Measurements from ENCODE around the gene STPG1.

The STPG1 gene

DNA sequence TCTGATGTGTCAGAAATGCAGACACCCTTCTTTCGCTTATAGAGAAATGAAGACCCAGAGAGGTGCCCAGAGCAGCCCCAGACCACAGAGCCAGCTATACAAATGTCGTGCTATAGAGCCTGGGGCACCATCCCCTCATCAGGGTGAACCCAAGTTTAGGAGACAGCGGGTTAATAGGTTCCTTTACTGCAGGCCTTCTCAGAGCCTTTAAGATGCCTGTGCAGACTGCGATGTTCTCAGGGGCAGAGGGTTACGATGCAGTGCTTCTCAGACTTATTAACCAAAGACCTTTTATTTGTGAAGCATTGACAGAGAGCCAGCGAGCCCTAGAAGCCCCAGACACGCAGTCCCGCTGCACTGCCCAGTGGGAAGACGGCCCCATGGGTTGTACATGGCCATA, 46.9 kb downstream of the STPG1 start:
- H3K27ac ChIP-seq (replicated peaks), result no peak overlapping the region
- no peak for DNase-seq (ENCODE audit: low read depth in 1 of 2, low spot score in 1 of 2)
- no peaks in the 10 kb centered on the region for H3K27me3 ChIP-seq (ENCODE audit: insufficient read depth, poor library complexity, severe bottlenecking)
- no peak overlapping the region for H3K4me3 ChIP-seq (replicated peaks; ENCODE audit: insufficient read depth, low read length)
- TF ChIP-seq, protein P1, sequence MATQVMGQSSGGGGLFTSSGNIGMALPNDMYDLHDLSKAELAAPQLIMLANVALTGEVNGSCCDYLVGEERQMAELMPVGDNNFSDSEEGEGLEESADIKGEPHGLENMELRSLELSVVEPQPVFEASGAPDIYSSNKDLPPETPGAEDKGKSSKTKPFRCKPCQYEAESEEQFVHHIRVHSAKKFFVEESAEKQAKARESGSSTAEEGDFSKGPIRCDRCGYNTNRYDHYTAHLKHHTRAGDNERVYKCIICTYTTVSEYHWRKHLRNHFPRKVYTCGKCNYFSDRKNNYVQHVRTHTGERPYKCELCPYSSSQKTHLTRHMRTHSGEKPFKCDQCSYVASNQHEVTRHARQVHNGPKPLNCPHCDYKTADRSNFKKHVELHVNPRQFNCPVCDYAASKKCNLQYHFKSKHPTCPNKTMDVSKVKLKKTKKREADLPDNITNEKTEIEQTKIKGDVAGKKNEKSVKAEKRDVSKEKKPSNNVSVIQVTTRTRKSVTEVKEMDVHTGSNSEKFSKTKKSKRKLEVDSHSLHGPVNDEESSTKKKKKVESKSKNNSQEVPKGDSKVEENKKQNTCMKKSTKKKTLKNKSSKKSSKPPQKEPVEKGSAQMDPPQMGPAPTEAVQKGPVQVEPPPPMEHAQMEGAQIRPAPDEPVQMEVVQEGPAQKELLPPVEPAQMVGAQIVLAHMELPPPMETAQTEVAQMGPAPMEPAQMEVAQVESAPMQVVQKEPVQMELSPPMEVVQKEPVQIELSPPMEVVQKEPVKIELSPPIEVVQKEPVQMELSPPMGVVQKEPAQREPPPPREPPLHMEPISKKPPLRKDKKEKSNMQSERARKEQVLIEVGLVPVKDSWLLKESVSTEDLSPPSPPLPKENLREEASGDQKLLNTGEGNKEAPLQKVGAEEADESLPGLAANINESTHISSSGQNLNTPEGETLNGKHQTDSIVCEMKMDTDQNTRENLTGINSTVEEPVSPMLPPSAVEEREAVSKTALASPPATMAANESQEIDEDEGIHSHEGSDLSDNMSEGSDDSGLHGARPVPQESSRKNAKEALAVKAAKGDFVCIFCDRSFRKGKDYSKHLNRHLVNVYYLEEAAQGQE (IDR thresholded peaks at IDR 0.05; ENCODE audit: insufficient replicate concordance, low read depth), result no peak
- TF ChIP-seq GABPA (IDR thresholded peaks at IDR 0.05; ENCODE audit: low read depth), result no peak
- TF ChIP-seq POLR2AphosphoS5 (IDR thresholded peaks at IDR 0.05; ENCODE audit: low read depth), result no peak

DNA sequence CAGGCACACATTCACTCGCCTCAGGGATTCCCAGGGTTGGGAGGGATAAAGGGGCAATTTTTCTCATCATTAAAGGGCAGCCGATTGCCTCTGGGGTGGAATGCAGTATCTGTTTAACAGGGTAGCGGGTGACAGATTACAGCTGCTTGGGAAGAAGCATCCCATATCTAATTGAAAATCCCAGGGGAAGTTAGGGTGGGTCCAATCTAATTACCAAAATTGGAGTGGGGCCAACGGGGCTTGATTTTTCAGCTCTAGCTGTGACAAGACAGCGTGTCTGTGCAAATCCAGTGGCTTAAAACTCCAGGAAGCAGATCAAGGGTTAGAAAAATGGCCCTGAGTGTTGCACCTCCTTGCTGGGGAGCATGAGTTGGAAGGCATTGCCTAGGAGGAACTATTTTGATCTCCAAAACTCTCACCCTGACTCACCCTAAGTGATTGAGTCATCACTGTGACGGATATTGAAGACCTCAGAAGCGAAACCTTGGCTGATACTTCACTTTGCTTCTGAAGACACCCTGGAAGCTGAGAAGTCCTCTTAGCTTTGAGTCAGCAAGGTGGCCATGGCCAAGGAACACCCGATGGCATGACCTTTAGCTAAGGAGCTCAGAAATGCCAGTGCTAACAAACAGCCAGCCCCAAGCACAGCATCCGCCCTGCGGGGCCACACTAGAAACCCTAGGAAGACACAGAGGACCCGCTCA, 48.5 kb downstream of the STPG1 start:
- Histone ChIP-seq H3K27me3 (ENCODE audit: insufficient read depth, poor library complexity, severe bottlenecking) (no peaks in the 10 kb centered on the region), H3K27ac (replicated peaks) (no peak overlapping the region), H3K4me3 (replicated peaks; ENCODE audit: insufficient read depth, low read length) (no peak overlapping the region)
- DNase-seq (ENCODE audit: low read depth in 1 of 2, low spot score in 1 of 2), result peak; percentile 37 to 65
- TF ChIP-seq POLR2AphosphoS5 (IDR thresholded peaks at IDR 0.05; ENCODE audit: low read depth) (no peak), SPI1 (IDR thresholded peaks at IDR 0.05; ENCODE audit: borderline replicate concordance, low read depth) (no peak), GABPA (IDR thresholded peaks at IDR 0.05; ENCODE audit: low read depth) (no peak)
- TF ChIP-seq, protein P2, sequence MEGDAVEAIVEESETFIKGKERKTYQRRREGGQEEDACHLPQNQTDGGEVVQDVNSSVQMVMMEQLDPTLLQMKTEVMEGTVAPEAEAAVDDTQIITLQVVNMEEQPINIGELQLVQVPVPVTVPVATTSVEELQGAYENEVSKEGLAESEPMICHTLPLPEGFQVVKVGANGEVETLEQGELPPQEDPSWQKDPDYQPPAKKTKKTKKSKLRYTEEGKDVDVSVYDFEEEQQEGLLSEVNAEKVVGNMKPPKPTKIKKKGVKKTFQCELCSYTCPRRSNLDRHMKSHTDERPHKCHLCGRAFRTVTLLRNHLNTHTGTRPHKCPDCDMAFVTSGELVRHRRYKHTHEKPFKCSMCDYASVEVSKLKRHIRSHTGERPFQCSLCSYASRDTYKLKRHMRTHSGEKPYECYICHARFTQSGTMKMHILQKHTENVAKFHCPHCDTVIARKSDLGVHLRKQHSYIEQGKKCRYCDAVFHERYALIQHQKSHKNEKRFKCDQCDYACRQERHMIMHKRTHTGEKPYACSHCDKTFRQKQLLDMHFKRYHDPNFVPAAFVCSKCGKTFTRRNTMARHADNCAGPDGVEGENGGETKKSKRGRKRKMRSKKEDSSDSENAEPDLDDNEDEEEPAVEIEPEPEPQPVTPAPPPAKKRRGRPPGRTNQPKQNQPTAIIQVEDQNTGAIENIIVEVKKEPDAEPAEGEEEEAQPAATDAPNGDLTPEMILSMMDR (IDR thresholded peaks at IDR 0.05; ENCODE audit: insufficient read depth, low read length), result no peak
- TF ChIP-seq, protein P1 (IDR thresholded peaks at IDR 0.05; ENCODE audit: insufficient replicate concordance, low read depth), result no peak

DNA sequence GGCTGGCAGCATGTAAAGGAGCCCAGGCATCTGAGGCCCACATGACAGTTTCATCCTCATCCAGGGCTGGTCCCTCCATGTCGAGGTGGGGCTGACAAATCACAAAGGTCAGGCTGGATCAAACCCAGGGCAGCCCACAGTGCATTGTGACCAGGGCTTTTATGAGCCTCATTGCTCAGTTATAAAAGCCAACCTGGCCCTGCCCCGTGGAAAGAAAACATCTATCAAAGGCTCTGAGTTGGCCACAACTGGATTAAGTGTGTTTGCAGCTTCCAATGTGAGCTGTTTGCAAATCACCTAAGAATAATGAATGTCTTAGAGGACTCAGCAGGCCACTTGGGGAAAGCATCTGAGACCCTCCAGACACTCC, 49.0 kb downstream of the STPG1 start:
- Histone ChIP-seq H3K4me3 (replicated peaks; ENCODE audit: insufficient read depth, low read length) (no peak overlapping the region), H3K27me3 (ENCODE audit: insufficient read depth, poor library complexity, severe bottlenecking) (no peaks in the 10 kb centered on the region), H3K27ac (replicated peaks) (no peak overlapping the region)
- TF ChIP-seq POLR2AphosphoS5 (IDR thresholded peaks at IDR 0.05; ENCODE audit: low read depth) (no peak), GABPA (IDR thresholded peaks at IDR 0.05; ENCODE audit: low read depth) (no peak), SPI1 (IDR thresholded peaks at IDR 0.05; ENCODE audit: borderline replicate concordance, low read depth) (no peak)
- TF ChIP-seq, protein P2 (IDR thresholded peaks at IDR 0.05; ENCODE audit: insufficient read depth, low read length), result no peak
- TF ChIP-seq, protein P1 (IDR thresholded peaks at IDR 0.05; ENCODE audit: insufficient replicate concordance, low read depth), result no peak
- DNase-seq (ENCODE audit: low read depth in 1 of 2, low spot score in 1 of 2), result no peak
